HG03097 (cell line): ENCODE measurements around the gene RWDD1.
A peak's percentile ranks its signal among the peaks of the same experiment; 100 is the strongest.
"Not testable (repeated sequence)": the region's sequence is repeated elsewhere in the genome, so short reads cannot be mapped to it uniquely, and the experiment has no call there.

Experiments used
- ATAC-seq: cut with Tn5 transposase; IDR thresholded peaks from one replicate; pipeline ENCODE4 v1.9.1; 2021; ENCODE audit not compliant: unreplicated experiment, low FRiP score

RWDD1 gene

GRCh38 chr6:116603916-116604315 is 32.6 kb downstream of the RWDD1 start:
- not testable (repeated sequence) for ATAC-seq

GRCh38 chr6:116604868-116605267 is 33.6 kb downstream of the RWDD1 start:
- ATAC-seq = not testable (repeated sequence)

- ATAC-seq = no peak
Observed at GRCh38 chr6:116605935-116606334, 34.6 kb downstream of the RWDD1 start.

- no peak for ATAC-seq
Observed at GRCh38 chr6:116611056-116611455, 39.8 kb downstream of the RWDD1 start.

- peak; percentile 99 for ATAC-seq
Observed at GRCh38 chr6:116615937-116616736, 44.8 kb downstream of the RWDD1 start, which contains the start of gene RSPH4A. Gene RSPH4A, plus strand, starts transcription at chr6:116616479. Its CDS starts 145 bp downstream, at chr6:116616624.

GRCh38 chr6:116616737-116617053 is 45.4 kb downstream of the RWDD1 start:
- ATAC-seq = no peak

- no peak for ATAC-seq
Observed at GRCh38 chr6:116624036-116624805, 52.9 kb downstream of the RWDD1 start.

- no peak for ATAC-seq
Observed at GRCh38 chr6:116625872-116626271, 54.6 kb downstream of the RWDD1 start.

GRCh38 chr6:116629563-116629981 is 58.3 kb downstream of the RWDD1 start:
- ATAC-seq = no peak

- no peak for ATAC-seq
Observed at GRCh38 chr6:116631379-116631990, 60.2 kb downstream of the RWDD1 start.

- no peak for ATAC-seq
Observed at GRCh38 chr6:116633685-116634084, 62.4 kb downstream of the RWDD1 start.
